Measurements from ENCODE around the gene L1TD1.
"Not testable (repeated sequence)": the region's sequence is repeated elsewhere in the genome, so short reads cannot be mapped to it uniquely, and the experiment has no call there.

The L1TD1 gene

GRCh38 chr1:62183164-62184020 is 11.3 kb upstream of the L1TD1 start:
- H3K4me3 Mint-ChIP-seq; H3K27me3 Mint-ChIP-seq; H3K36me3 Mint-ChIP-seq (ENCODE audit: low read depth); H3K9me3 Mint-ChIP-seq; intact Hi-C loops (cut with micrococcal nuclease); H3K27ac Mint-ChIP-seq; H3K4me1 Mint-ChIP-seq (ENCODE audit: low read depth): not testable (repeated sequence)

- Mint-ChIP-seq H3K27ac (no peak overlapping the region), H3K9me3 (no peaks in the 10 kb centered on the region), H3K4me1 (ENCODE audit: low read depth) (no peaks in the 10 kb centered on the region), H3K27me3 (no peaks in the 10 kb centered on the region), H3K36me3 (ENCODE audit: low read depth) (no peaks in the 10 kb centered on the region), H3K4me3 (no peak overlapping the region)
- intact Hi-C loops (cut with micrococcal nuclease) = no loop called here
Measured at GRCh38 chr1:62184336-62184735, 10.3 kb upstream of the L1TD1 start.

GRCh38 chr1:62185233-62185632 is 9.4 kb upstream of the L1TD1 start:
- H3K36me3 Mint-ChIP-seq (ENCODE audit: low read depth); H3K27ac Mint-ChIP-seq; intact Hi-C loops (cut with micrococcal nuclease); H3K4me3 Mint-ChIP-seq; H3K27me3 Mint-ChIP-seq; H3K4me1 Mint-ChIP-seq (ENCODE audit: low read depth); H3K9me3 Mint-ChIP-seq: not testable (repeated sequence)

- H3K27ac Mint-ChIP-seq = no peak overlapping the region
- H3K4me1 Mint-ChIP-seq (ENCODE audit: low read depth) = no peaks in the 10 kb centered on the region
Measured at GRCh38 chr1:62185677-62186076, 9.0 kb upstream of the L1TD1 start.

GRCh38 chr1:62187548-62187947 is 7.1 kb upstream of the L1TD1 start:
- H3K27ac Mint-ChIP-seq = no peak overlapping the region
- intact Hi-C loops (cut with micrococcal nuclease) = no loop called here
- no peaks in the 10 kb centered on the region for H3K9me3 Mint-ChIP-seq
- H3K36me3 Mint-ChIP-seq (ENCODE audit: low read depth) = no peaks in the 10 kb centered on the region
- H3K4me1 Mint-ChIP-seq (ENCODE audit: low read depth) = no peaks in the 10 kb centered on the region
- no peak overlapping the region for H3K4me3 Mint-ChIP-seq
- H3K27me3 Mint-ChIP-seq = no peaks in the 10 kb centered on the region

More at GRCh38 chr1:62185677-62186076, 9.0 kb upstream of the L1TD1 start:
- intact Hi-C loops (cut with micrococcal nuclease) = no loop called here
- H3K36me3 Mint-ChIP-seq (ENCODE audit: low read depth) = no peaks in the 10 kb centered on the region
- no peak overlapping the region for H3K4me3 Mint-ChIP-seq
- no peaks in the 10 kb centered on the region for H3K27me3 Mint-ChIP-seq
- no peaks in the 10 kb centered on the region for H3K9me3 Mint-ChIP-seq

GRCh38 chr1:62188111-62188510 is 6.5 kb upstream of the L1TD1 start:
- Mint-ChIP-seq H3K27me3 (no peaks in the 10 kb centered on the region), H3K27ac (no peak overlapping the region), H3K9me3 (no peaks in the 10 kb centered on the region), H3K36me3 (ENCODE audit: low read depth) (no peaks in the 10 kb centered on the region), H3K4me1 (ENCODE audit: low read depth) (no peaks in the 10 kb centered on the region), H3K4me3 (no peak overlapping the region)
- intact Hi-C loops (cut with micrococcal nuclease) = no loop called here

- Mint-ChIP-seq H3K4me3 (no peak overlapping the region), H3K27me3 (peaks cover 51% of the 10 kb centered on the region), H3K4me1 (ENCODE audit: low read depth) (peaks cover 15% of the 10 kb centered on the region), H3K9me3 (no peaks in the 10 kb centered on the region), H3K36me3 (ENCODE audit: low read depth) (no peaks in the 10 kb centered on the region), H3K27ac (no peak overlapping the region)
- intact Hi-C loops (cut with micrococcal nuclease) = no loop called here
Measured at GRCh38 chr1:62196086-62196690, 1.5 kb downstream of the L1TD1 start.

- Mint-ChIP-seq H3K9me3 (no peaks in the 10 kb centered on the region), H3K4me1 (ENCODE audit: low read depth) (peaks cover 15% of the 10 kb centered on the region), H3K36me3 (ENCODE audit: low read depth) (no peaks in the 10 kb centered on the region), H3K27me3 (peaks cover 51% of the 10 kb centered on the region), H3K27ac (no peak overlapping the region), H3K4me3 (no peak overlapping the region)
- intact Hi-C loops (cut with micrococcal nuclease) = no loop called here
Measured at GRCh38 chr1:62198069-62198780, 3.6 kb downstream of the L1TD1 start.

GRCh38 chr1:62198781-62199125 is 4.1 kb downstream of the L1TD1 start:
- Mint-ChIP-seq H3K4me3 (no peak overlapping the region), H3K4me1 (ENCODE audit: low read depth) (peaks cover 15% of the 10 kb centered on the region), H3K9me3 (no peaks in the 10 kb centered on the region), H3K27ac (no peak overlapping the region), H3K27me3 (peaks cover 49% of the 10 kb centered on the region), H3K36me3 (ENCODE audit: low read depth) (no peaks in the 10 kb centered on the region)
- intact Hi-C loops (cut with micrococcal nuclease) = no loop called here

GRCh38 chr1:62207187-62207586 is 12.5 kb downstream of the L1TD1 start:
- Mint-ChIP-seq H3K4me3 (no peak overlapping the region), H3K36me3 (ENCODE audit: low read depth) (peaks cover 9% of the 10 kb centered on the region), H3K27ac (no peak overlapping the region), H3K9me3 (peaks cover 37% of the 10 kb centered on the region), H3K27me3 (no peaks in the 10 kb centered on the region), H3K4me1 (ENCODE audit: low read depth) (peaks cover 13% of the 10 kb centered on the region)
- intact Hi-C loops (cut with micrococcal nuclease) = no loop called here

- intact Hi-C loops (cut with micrococcal nuclease) = no loop called here
- no peaks in the 10 kb centered on the region for H3K27me3 Mint-ChIP-seq
Measured at GRCh38 chr1:62208087-62208486, 13.4 kb downstream of the L1TD1 start.

GRCh38 chr1:62208970-62209369 is 14.3 kb downstream of the L1TD1 start:
- H3K36me3 Mint-ChIP-seq (ENCODE audit: low read depth) = peaks cover 9% of the 10 kb centered on the region
- no peaks in the 10 kb centered on the region for H3K27me3 Mint-ChIP-seq
- H3K9me3 Mint-ChIP-seq = peaks cover 38% of the 10 kb centered on the region
- no peak overlapping the region for H3K27ac Mint-ChIP-seq
- peaks cover 13% of the 10 kb centered on the region for H3K4me1 Mint-ChIP-seq (ENCODE audit: low read depth)
- H3K4me3 Mint-ChIP-seq = no peak overlapping the region
- intact Hi-C loops (cut with micrococcal nuclease) = no loop called here

More at GRCh38 chr1:62208087-62208486, 13.4 kb downstream of the L1TD1 start:
- peaks cover 9% of the 10 kb centered on the region for H3K36me3 Mint-ChIP-seq (ENCODE audit: low read depth)
- H3K4me3 Mint-ChIP-seq = no peak overlapping the region
- no peak overlapping the region for H3K27ac Mint-ChIP-seq
- H3K9me3 Mint-ChIP-seq = peaks cover 38% of the 10 kb centered on the region
- H3K4me1 Mint-ChIP-seq (ENCODE audit: low read depth) = peaks cover 13% of the 10 kb centered on the region

GRCh38 chr1:62209931-62210595 is 15.4 kb downstream of the L1TD1 start:
- H3K4me3 Mint-ChIP-seq = no peak overlapping the region
- H3K4me1 Mint-ChIP-seq (ENCODE audit: low read depth) = peaks cover 13% of the 10 kb centered on the region
- peaks cover 38% of the 10 kb centered on the region for H3K9me3 Mint-ChIP-seq
- no peaks in the 10 kb centered on the region for H3K27me3 Mint-ChIP-seq
- peaks cover 9% of the 10 kb centered on the region for H3K36me3 Mint-ChIP-seq (ENCODE audit: low read depth)
- intact Hi-C loops (cut with micrococcal nuclease) = no loop called here
- peak overlapping the region; percentile 7 for H3K27ac Mint-ChIP-seq

GRCh38 chr1:62210960-62211359 is 16.3 kb downstream of the L1TD1 start:
- Mint-ChIP-seq H3K36me3 (ENCODE audit: low read depth) (peaks cover 9% of the 10 kb centered on the region), H3K27me3 (no peaks in the 10 kb centered on the region), H3K4me3 (no peak overlapping the region), H3K4me1 (ENCODE audit: low read depth) (peaks cover 13% of the 10 kb centered on the region), H3K27ac (no peak overlapping the region), H3K9me3 (peaks cover 38% of the 10 kb centered on the region)
- intact Hi-C loops (cut with micrococcal nuclease) = no loop called here

All from dendritic cell treated with granulocyte-macrophage colony-stimulating factor and Interleukin-4, amounts not matched to agents 40 ng/mL and 50 ng/mL, for 4 days (primary cell).